Tibial artery (tissue), 4 donors: ENCODE measurements around the gene NSUN4.
"Not testable (repeated sequence)": the region's sequence is repeated elsewhere in the genome, so short reads cannot be mapped to it uniquely, and the experiment has no call there.

Experiments used
- DNase-seq, 2 donors: peaks; one replicate each; pipeline ENCODE4 v3.0.0-alpha.2; 2019
- H3K27ac ChIP-seq, 2 donors: fragments of 200-600 bp; sonication (generic) in 1 of 2; 1 replicate in 1 of 2; 2 replicates in 1 of 2; pipeline ENCODE4 v1.5.1; 2018 to 2019; ENCODE audit warnings: mild to moderate bottlenecking in 1 of 2
- H3K27me3 ChIP-seq, 2 donors: fragments of 200-600 bp; sonication (generic) in 1 of 2; one replicate each; pipeline versions ENCODE4 v1.5.1 to v1.6.0; 2016 to 2019
- H3K36me3 ChIP-seq, 3 donors: fragments of 200-600 bp; sonication (generic) in 2 of 3; one replicate each; pipeline ENCODE4 v1.5.1; 2016 to 2019; ENCODE audit warnings: mild to moderate bottlenecking in 2 of 3
- H3K4me1 ChIP-seq, 4 donors: fragments of 200-600 bp; sonication (generic) in 2 of 4; 1 replicate in 3 of 4; 2 replicates in 1 of 4; pipeline ENCODE4 v1.5.1; 2016 to 2019
- H3K4me3 ChIP-seq, 2 donors: fragments of 200-600 bp; sonication (generic) in 1 of 2; 1 replicate in 1 of 2; 2 replicates in 1 of 2; pipeline ENCODE4 v1.5.1; 2018 to 2019; ENCODE audit warnings: mild to moderate bottlenecking in 2 of 2
- H3K9me3 ChIP-seq, 3 donors: fragments of 200-600 bp; sonication (generic) in 1 of 3; one replicate each; pipeline ENCODE4 v1.5.1; 2016 to 2019
- intact Hi-C: fragments of 100-400 bp; cut with DNase I; formaldehyde crosslinking; loops from one replicate; pipeline ENCODE4 v1.15.0; 2023; ENCODE audit warnings: low total_unique reads
- TF ChIP-seq, protein P1 (sequence below), 2 experiments: fragments of 200-600 bp in 1 of 2; fragments of 450-650 bp in 1 of 2; IDR thresholded peaks; one replicate each; pipeline ENCODE4 v1.5.1; 2017 to 2019; ENCODE audit warnings: antibody characterized with exemption in 2 of 2, mild to moderate bottlenecking in 1 of 2, moderate library complexity in 1 of 2

The NSUN4 gene

DNA sequence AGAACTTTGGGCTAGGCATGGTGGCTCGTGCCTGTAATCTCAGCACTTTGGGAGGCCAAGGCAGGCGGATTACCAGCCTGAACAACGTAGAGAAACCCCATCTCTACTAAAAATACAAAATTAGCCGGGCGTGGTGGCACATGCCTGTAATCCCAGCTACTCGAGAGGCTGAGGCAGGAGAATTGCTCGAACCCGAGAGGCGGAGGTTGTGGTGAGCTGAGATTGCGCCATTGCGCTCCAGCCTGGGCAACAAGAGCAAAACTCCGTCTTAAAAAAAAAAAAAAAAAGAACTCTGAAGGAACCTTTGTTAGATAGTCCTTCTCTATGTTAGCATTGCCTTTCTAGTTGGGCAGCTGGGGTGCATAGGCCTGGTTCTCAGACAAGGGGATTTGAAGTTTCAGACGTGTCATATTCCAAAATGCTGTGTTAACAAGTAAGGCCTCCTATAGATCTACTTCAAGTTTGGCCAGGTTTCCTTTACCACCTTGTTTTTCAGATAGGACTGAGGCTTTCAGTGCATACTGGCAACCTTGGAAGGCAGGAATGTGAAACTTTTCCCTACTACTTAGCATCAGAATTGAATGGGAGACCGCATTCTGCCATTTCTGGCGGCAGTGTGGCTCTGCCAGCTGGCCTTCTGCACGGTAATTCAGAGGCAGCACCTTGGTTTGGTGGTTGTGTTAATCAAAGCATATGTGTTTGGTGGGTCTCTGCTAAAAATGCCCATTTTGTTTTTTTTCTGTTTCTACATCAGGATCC, 31.0 kb upstream of the NSUN4 start:
- Histone ChIP-seq H3K36me3 (peaks cover 48 to 63% (median 51%) of the 10 kb centered on the region in 3 donors), H3K4me3 (no peak overlapping the region), H3K4me1 (peaks cover 0 to 28% (median 13%) of the 10 kb centered on the region in 4 donors), H3K27ac (no peak overlapping the region), H3K9me3 (no peaks in the 10 kb centered on the region), H3K27me3 (no peaks in the 10 kb centered on the region)
- intact Hi-C loops, result no loop called here
- no peak for DNase-seq
- TF ChIP-seq, protein P1, sequence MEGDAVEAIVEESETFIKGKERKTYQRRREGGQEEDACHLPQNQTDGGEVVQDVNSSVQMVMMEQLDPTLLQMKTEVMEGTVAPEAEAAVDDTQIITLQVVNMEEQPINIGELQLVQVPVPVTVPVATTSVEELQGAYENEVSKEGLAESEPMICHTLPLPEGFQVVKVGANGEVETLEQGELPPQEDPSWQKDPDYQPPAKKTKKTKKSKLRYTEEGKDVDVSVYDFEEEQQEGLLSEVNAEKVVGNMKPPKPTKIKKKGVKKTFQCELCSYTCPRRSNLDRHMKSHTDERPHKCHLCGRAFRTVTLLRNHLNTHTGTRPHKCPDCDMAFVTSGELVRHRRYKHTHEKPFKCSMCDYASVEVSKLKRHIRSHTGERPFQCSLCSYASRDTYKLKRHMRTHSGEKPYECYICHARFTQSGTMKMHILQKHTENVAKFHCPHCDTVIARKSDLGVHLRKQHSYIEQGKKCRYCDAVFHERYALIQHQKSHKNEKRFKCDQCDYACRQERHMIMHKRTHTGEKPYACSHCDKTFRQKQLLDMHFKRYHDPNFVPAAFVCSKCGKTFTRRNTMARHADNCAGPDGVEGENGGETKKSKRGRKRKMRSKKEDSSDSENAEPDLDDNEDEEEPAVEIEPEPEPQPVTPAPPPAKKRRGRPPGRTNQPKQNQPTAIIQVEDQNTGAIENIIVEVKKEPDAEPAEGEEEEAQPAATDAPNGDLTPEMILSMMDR (IDR thresholded peaks at IDR 0.05), result no peak

DNA sequence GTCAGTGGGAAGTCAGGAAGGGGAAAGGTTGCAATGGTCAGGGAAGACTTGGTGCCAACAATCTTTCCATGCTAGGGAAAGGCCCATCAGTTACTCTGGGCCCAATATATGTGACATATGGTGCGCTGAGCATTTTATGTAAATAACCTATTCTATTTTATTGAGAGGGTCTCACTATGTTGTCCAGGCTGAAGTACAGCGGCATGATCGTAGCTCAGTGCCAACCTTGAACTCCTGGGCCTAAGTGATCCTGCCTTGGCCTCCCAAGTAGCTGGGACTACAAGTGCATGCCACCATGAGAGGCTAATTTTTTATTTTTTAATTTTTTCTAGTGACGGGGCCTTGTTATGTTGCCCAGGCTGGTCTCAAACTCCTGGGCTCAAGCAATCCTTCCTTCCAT, 30.3 kb upstream of the NSUN4 start:
- TF ChIP-seq, protein P1 (IDR thresholded peaks at IDR 0.05), result no peak
- H3K4me1 ChIP-seq, result peaks cover 0 to 24% (median 8%) of the 10 kb centered on the region in 4 donors
- H3K27me3 ChIP-seq, result no peaks in the 10 kb centered on the region
- H3K9me3 ChIP-seq, result no peaks in the 10 kb centered on the region
- intact Hi-C loops, result no loop called here
- H3K4me3 ChIP-seq, result no peak overlapping the region
- H3K36me3 ChIP-seq, result peaks cover 51 to 64% (median 51%) of the 10 kb centered on the region in 3 donors
- no peak for DNase-seq
- H3K27ac ChIP-seq, result no peak overlapping the region

DNA sequence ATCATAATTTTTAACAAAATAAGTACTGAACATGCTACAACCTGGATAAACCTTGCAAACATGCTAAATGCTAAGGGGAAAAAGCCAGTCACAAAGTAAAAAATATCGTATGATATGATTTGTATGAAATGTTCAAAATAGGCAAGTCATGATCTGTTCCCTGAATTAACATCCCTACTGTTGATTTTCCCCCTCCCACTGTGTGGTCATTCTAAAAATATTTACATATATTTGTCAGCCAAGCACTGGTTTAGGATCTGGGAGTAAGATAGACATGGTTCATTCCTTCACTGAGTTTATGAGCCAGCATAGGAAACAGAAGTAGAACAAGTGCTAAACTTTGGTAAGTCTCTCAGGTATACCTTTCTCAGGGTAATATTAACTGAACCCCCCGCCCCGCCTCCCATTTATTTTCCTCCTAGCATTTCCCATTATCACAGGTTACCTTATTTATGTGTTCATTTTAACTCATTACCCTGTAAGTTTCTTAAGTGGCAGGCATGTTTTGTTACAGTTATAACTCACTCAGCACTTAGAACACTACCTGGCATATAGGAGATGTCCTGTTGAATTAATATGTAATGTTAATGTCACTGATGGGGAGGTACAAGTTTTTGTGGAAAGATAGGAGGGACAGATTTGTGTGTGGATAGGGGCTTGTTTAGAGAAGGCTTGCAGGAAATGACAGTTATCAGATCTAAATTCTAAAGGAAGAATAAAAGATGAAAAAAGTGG, 24.8 kb upstream of the NSUN4 start:
- Histone ChIP-seq H3K27me3 (no peaks in the 10 kb centered on the region), H3K27ac (peak overlapping the region; percentile 2 to 17), H3K4me1 (peaks cover 0 to 13% (median 3%) of the 10 kb centered on the region in 4 donors), H3K4me3 (no peak overlapping the region), H3K36me3 (peaks cover 56 to 67% (median 57%) of the 10 kb centered on the region in 3 donors), H3K9me3 (no peaks in the 10 kb centered on the region)
- TF ChIP-seq, protein P1 (IDR thresholded peaks at IDR 0.05), result no peak
- DNase-seq, result no peak
- intact Hi-C loops, result no loop called here

DNA sequence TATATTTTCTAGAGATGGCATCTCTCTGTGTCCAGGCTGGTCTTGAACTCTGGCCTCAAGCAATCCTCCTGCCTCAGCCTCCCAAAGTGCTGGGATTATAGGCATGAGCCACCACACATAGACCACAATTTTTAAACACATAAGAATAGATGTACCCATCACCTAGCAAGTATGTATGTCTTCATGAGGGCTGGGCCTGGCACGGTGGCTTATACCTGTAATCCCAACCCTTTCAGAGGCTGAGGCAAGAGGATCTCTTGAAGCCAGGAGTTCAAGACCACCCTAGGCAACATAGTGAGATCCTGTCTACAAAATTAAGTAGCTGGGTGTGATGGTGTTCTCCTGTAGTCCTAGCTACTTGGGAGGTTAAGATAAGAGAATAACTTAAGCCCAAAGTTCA, 23.3 kb upstream of the NSUN4 start:
- Histone ChIP-seq H3K4me1 (peaks cover 0 to 13% (median 3%) of the 10 kb centered on the region in 4 donors), H3K27ac (no peak overlapping the region), H3K9me3 (no peaks in the 10 kb centered on the region), H3K4me3 (no peak overlapping the region), H3K36me3 (peaks cover 41 to 52% (median 42%) of the 10 kb centered on the region in 3 donors), H3K27me3 (no peaks in the 10 kb centered on the region)
- DNase-seq, result no peak
- TF ChIP-seq, protein P1 (IDR thresholded peaks at IDR 0.05), result no peak
- intact Hi-C loops, result no loop called here

DNA sequence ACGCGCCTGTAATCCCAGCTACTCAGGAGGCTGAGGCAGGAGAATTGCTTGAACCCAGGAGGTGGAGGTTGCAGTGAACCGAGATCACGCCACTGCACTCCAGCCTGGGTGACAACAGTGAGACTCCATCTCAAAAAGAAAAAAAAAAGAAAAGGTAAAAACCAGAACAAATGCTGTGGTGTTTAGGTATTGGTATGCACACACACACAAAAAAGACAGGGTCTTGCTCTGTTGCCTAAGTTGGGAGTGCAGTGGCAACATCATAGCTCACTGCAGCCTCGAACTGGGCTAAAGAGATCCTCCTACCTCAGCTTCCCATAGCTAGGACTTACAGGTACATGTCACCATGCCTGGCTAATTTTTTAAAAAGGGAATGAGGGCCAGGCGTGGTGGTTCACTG, 21.3 kb upstream of the NSUN4 start:
- intact Hi-C loops, DNase-seq, H3K27ac ChIP-seq, H3K4me3 ChIP-seq, H3K27me3 ChIP-seq, H3K9me3 ChIP-seq: not testable (repeated sequence)
- Histone ChIP-seq H3K4me1 (peaks cover 0 to 13% (median 3%) of the 10 kb centered on the region in 4 donors), H3K36me3 (peaks cover 22 to 32% (median 22%) of the 10 kb centered on the region in 3 donors)

DNA sequence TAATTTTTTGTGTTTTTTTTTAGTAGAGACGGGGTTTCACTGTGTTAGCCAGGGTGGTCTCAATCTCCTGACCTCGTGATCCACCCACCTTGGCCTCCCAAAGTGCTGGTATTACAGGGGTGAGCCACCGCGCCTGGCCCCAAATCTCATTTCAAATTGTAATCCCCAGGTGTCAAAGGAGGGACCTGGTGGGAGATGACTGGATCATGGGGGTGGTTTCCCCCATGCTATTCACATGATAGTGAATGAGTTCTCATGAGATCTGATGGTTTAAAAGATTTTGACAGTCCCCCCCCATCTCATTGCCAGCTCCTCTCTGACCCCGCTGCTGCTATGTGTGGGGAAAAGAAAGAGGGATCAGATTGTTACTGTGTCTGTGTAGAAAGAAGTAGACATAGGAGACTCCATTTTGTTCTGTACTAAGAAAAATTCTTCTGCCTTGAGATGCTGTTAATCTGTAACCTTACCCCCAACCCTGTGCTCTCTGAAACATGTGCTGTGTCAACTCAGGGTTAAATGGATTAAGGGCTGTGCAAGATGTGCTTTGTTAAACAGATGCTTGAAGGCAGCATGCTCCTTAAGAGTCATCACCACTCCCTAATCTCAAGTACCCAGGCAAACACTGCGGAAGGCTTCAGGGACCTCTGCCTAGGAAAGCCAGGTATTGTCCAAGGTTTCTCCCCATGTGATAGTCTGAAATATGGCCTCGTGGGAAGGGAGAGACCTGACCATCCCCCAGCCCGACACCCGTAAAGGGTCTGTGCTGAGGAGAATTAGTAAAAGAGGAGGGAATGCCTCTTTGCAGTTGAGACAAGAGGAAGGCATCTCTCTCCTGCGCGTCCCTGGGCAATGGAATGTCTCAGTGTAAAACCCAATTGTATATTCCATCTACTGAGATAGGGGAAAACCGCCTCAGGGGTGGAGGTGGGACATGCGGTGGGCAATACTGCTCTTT, 20.4 kb upstream of the NSUN4 start:
- DNase-seq, H3K4me3 ChIP-seq, H3K9me3 ChIP-seq, H3K27ac ChIP-seq, intact Hi-C loops, H3K27me3 ChIP-seq: not testable (repeated sequence)
- Histone ChIP-seq H3K4me1 (peaks cover 0 to 11% (median 3%) of the 10 kb centered on the region in 4 donors), H3K36me3 (peaks cover 16 to 29% (median 19%) of the 10 kb centered on the region in 3 donors)

DNA sequence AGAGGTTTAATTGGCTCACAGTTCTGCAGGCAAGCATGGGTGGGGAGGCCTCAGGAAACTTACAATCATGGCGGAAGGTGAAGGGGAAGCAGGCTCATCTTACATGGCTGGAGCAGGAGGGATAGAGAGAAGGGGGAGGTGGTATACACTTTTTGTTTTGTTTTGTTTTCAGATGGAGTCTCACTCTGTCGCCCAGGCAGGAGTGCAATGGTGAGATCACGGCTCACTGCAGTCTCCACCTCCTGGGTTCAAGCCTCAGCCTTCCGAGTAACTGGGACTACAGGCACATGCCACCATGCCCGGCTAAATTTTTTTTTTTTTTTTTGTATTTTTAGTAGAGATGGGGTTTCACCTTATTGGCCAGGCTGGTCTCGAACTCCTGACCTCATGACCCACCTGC, 18.4 kb upstream of the NSUN4 start:
- H3K4me1 ChIP-seq, DNase-seq, H3K27me3 ChIP-seq, H3K9me3 ChIP-seq, H3K4me3 ChIP-seq, H3K27ac ChIP-seq, intact Hi-C loops: not testable (repeated sequence)
- H3K36me3 ChIP-seq, result peaks cover 4 to 12% (median 9%) of the 10 kb centered on the region in 3 donors

DNA sequence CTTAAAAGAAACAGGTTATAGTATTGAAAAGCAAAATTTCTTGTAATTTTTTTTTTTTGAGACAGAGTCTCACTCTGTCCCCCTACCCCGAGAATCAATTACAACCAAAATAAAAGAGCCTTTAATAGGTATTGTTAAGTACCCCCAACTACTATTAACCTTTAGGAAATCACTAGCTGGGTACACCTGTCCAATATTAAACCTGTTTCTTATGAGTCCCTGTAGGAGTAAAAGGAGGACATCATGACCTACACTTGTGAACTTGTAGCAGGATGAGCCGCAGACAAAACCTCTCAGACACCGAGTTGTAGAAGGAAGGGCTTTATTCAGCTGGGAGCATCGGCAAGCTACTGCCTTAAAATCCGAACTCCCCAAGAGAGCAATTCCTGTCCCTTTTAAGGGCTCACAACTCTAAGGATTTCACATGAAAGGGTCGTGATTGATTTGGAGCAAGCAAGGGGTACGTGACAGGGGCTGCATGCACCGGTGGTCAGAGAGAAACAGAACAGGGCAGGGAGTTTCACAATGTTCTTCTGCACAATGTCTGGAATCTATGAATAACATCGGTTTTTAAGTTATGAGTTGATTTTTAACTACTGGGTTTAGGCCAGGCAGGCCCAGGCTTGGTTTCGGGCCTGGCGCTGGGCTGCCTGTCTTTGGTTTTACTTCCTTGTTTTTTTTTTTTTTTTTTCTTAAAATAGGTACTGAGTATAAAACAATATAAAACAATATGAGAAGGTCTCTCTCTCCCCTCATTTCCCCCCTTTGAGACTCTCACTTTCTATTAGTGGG, 15.1 kb upstream of the NSUN4 start:
- H3K27me3 ChIP-seq, H3K4me3 ChIP-seq, H3K4me1 ChIP-seq, H3K9me3 ChIP-seq, H3K27ac ChIP-seq, H3K36me3 ChIP-seq, intact Hi-C loops: not testable (repeated sequence)
- peak in 1 of 2 donors; percentile 7 for DNase-seq
